Activated T-cell treated with anti-CD3 and anti-CD28 coated beads, Interleukin-2, amount 50 U/mL, for 48 hours (primary cell): ENCODE measurements around the gene KCNJ8.
A peak's percentile ranks its signal among the peaks of the same experiment; 100 is the strongest.
"Not testable (repeated sequence)": the region's sequence is repeated elsewhere in the genome, so short reads cannot be mapped to it uniquely, and the experiment has no call there.

Source experiments
- DNase-seq, 2 experiments: peaks; one replicate each; pipeline ENCODE4 v3.0.0-alpha.2; 2020

KCNJ8 gene

GRCh38 chr12:21774358-21775132 is at the start of gene KCNJ8:
Gene KCNJ8, minus strand, starts transcription at chr12:21774706. Its CDS starts 1,090 bp downstream, at chr12:21773616.
- DNase-seq, result peak; percentile 21 to 22

- DNase-seq, result no peak
These were observed 49.1 kb upstream of the KCNJ8 start for GRCh38 chr12:21823581-21823980.

GRCh38 chr12:21819678-21820077 is 45.2 kb upstream of the KCNJ8 start:
- no peak for DNase-seq

- no peak for DNase-seq
These were observed 44.7 kb upstream of the KCNJ8 start for GRCh38 chr12:21819236-21819635.

- DNase-seq, result no peak
These were observed 44.1 kb upstream of the KCNJ8 start for GRCh38 chr12:21818627-21819026.

- DNase-seq, result no peak
These were observed 41.0 kb upstream of the KCNJ8 start for GRCh38 chr12:21815306-21816062.

- DNase-seq, result no peak
These were observed 40.3 kb upstream of the KCNJ8 start for GRCh38 chr12:21814814-21815213.

- DNase-seq, result no peak
These were observed 39.8 kb upstream of the KCNJ8 start for GRCh38 chr12:21814327-21814726.

GRCh38 chr12:21813751-21814150 is 39.2 kb upstream of the KCNJ8 start:
- no peak for DNase-seq

GRCh38 chr12:21813125-21813524 is 38.6 kb upstream of the KCNJ8 start:
- DNase-seq, result no peak

- not testable (repeated sequence) for DNase-seq
These were observed 37.8 kb upstream of the KCNJ8 start for GRCh38 chr12:21812340-21812739.

GRCh38 chr12:21809100-21809499 is 34.6 kb upstream of the KCNJ8 start:
- DNase-seq, result no peak

GRCh38 chr12:21806255-21806654 is 31.7 kb upstream of the KCNJ8 start:
- no peak for DNase-seq

- DNase-seq, result no peak
These were observed 27.2 kb upstream of the KCNJ8 start for GRCh38 chr12:21801522-21802288.

- DNase-seq, result no peak
These were observed 25.5 kb upstream of the KCNJ8 start for GRCh38 chr12:21800011-21800410.

- DNase-seq, result no peak
These were observed 23.0 kb upstream of the KCNJ8 start for GRCh38 chr12:21797539-21797938.

- no peak for DNase-seq
These were observed 21.3 kb upstream of the KCNJ8 start for GRCh38 chr12:21795648-21796328.

GRCh38 chr12:21794807-21795595 is 20.5 kb upstream of the KCNJ8 start:
- DNase-seq, result not testable (repeated sequence)

GRCh38 chr12:21789687-21790086 is 15.2 kb upstream of the KCNJ8 start:
- DNase-seq, result not testable (repeated sequence)

- no peak for DNase-seq
These were observed 13.8 kb upstream of the KCNJ8 start for GRCh38 chr12:21788089-21788983.

GRCh38 chr12:21786041-21786531 is 11.6 kb upstream of the KCNJ8 start:
- DNase-seq, result no peak
